Esophagus muscularis mucosa (tissue), 3 donors: Measurements from ENCODE around the gene DCHS1.

Experiments
- POLR2A ChIP-seq: fragments of 450-650 bp; IDR thresholded peaks from one replicate; pipeline ENCODE4 v1.6.1; 2017; ENCODE audit warnings: antibody characterized with exemption, moderate library complexity, mild to moderate bottlenecking, low read depth
- TF ChIP-seq, protein P1 (sequence below), 3 experiments: fragments of 200-600 bp in 2 of 3; fragments of 450-650 bp in 1 of 3; sonication (generic) in 2 of 3; IDR thresholded peaks; one replicate each; pipeline ENCODE4 v1.5.1; 2017 to 2019; ENCODE audit warnings: antibody characterized with exemption in 3 of 3, mild to moderate bottlenecking in 2 of 3, moderate library complexity in 1 of 3

- TF ChIP-seq, protein P1, sequence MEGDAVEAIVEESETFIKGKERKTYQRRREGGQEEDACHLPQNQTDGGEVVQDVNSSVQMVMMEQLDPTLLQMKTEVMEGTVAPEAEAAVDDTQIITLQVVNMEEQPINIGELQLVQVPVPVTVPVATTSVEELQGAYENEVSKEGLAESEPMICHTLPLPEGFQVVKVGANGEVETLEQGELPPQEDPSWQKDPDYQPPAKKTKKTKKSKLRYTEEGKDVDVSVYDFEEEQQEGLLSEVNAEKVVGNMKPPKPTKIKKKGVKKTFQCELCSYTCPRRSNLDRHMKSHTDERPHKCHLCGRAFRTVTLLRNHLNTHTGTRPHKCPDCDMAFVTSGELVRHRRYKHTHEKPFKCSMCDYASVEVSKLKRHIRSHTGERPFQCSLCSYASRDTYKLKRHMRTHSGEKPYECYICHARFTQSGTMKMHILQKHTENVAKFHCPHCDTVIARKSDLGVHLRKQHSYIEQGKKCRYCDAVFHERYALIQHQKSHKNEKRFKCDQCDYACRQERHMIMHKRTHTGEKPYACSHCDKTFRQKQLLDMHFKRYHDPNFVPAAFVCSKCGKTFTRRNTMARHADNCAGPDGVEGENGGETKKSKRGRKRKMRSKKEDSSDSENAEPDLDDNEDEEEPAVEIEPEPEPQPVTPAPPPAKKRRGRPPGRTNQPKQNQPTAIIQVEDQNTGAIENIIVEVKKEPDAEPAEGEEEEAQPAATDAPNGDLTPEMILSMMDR (IDR thresholded peaks at IDR 0.05): no peak
- no peak for TF ChIP-seq POLR2A
Observed at GRCh38 chr11:6663794-6664469, 8.3 kb upstream of the DCHS1 start.
